ENCODE measurements around the gene SLC17A2. TPM values are rescaled to one million over a fixed set of nuclear protein-coding genes. Genes with fewer than 3 reads are reported as not detected.

Gene SLC17A2
- total and polyA plus RNA-seq, 2 of the 4 experiments (the other 2 are of a cell fraction): not detected

GRCh38 chr6:25952535-25952934 is 22.0 kb upstream of the SLC17A2 start:
- no peak overlapping the region for H2BK15ac ChIP-seq (ENCODE audit: low read depth, low read length)
- no peaks in the 10 kb centered on the region for H3K36me3 ChIP-seq (ENCODE audit: control insufficient read depth, insufficient read depth, low read length)
- no peaks in the 10 kb centered on the region for H3K9me3 ChIP-seq (ENCODE audit: control insufficient read depth, insufficient read depth, low read length)
- no peak for ATAC-seq (ENCODE audit: low read depth)
- no peaks in the 10 kb centered on the region for H3K9me1 ChIP-seq (ENCODE audit: insufficient read depth, low read length)
- H2BK20ac ChIP-seq (ENCODE audit: low read depth, low read length): no peak overlapping the region
- no peak overlapping the region for H3K4ac ChIP-seq (ENCODE audit: low read depth, low read length)
- H3K4me2 ChIP-seq (ENCODE audit: low read depth, low read length): no peak overlapping the region
- H3K79me1 ChIP-seq (ENCODE audit: low read depth in 1 of 2, low read length in 2 of 2): no peaks in the 10 kb centered on the region
- in situ Hi-C loops (cut with MboI; ENCODE audit: low sequenced_read_pairs) (no loop called here), dilution Hi-C loops (cut with HindIII; ENCODE audit: low sequenced_read_pairs, unreplicated experiment) (no loop called here), intact Hi-C loops (cut with micrococcal nuclease) (no loop called here)
- CTCF ChIA-PET: no interaction called here
- H3K9ac ChIP-seq (ENCODE audit: low read depth, low read length): no peak overlapping the region
- H4K8ac ChIP-seq (ENCODE audit: low read depth in 2 of 2, low read length in 2 of 2): no peak overlapping the region
- H3K27me3 ChIP-seq (ENCODE audit: control insufficient read depth, insufficient read depth, low read length): peaks cover 1% of the 10 kb centered on the region; the same call in 1 of the 2 replicates
- no peak overlapping the region for H3K18ac ChIP-seq (ENCODE audit: low read depth, low read length)
- POLR2A ChIA-PET (ENCODE audit: unreplicated experiment): no interaction called here
- H3K4me1 ChIP-seq (ENCODE audit: control insufficient read depth, insufficient read depth, low read length): no peaks in the 10 kb centered on the region
- no peak overlapping the region for H4K5ac ChIP-seq (ENCODE audit: low read depth, low read length)
- BruUV-seq (replicated peaks): no TSS peak
- no peak overlapping the region for H3K14ac ChIP-seq (replicated peaks; ENCODE audit: low read depth, low read length)
- no peak overlapping the region for H2BK120ac ChIP-seq (ENCODE audit: low read depth, low read length)
- no peak for DNase-seq
- no peak overlapping the region for H2BK5ac ChIP-seq (ENCODE audit: low read depth, low read length, poor library complexity, severe bottlenecking)
- no peak overlapping the region for H3K56ac ChIP-seq (ENCODE audit: extremely low read depth, insufficient read depth, low read length)
- H2AK9ac ChIP-seq (replicated peaks; ENCODE audit: low read depth, low read length, poor library complexity): no peak overlapping the region
- H4K20me1 ChIP-seq (ENCODE audit: insufficient read depth, low read length): no peaks in the 10 kb centered on the region
- TF ChIP-seq CEBPB (IDR thresholded peaks at IDR 0.05; ENCODE audit: low read depth, low read length): no peak
- no peak for TF ChIP-seq POLR2A (IDR thresholded peaks at IDR 0.05; ENCODE audit: low read depth, low read length)
- no peak for TF ChIP-seq RCOR1 (IDR thresholded peaks at IDR 0.05; ENCODE audit: insufficient replicate concordance, low read length)
- TF ChIP-seq MXI1 (IDR thresholded peaks at IDR 0.05; ENCODE audit: borderline replicate concordance, low read depth, low read length): no peak
- TF ChIP-seq BHLHE40 (IDR thresholded peaks at IDR 0.05; ENCODE audit: low read depth, low read length): no peak
- no peak for TF ChIP-seq FOS (IDR thresholded peaks at IDR 0.05; ENCODE audit: low read depth, low read length)
- TF ChIP-seq, protein P1, sequence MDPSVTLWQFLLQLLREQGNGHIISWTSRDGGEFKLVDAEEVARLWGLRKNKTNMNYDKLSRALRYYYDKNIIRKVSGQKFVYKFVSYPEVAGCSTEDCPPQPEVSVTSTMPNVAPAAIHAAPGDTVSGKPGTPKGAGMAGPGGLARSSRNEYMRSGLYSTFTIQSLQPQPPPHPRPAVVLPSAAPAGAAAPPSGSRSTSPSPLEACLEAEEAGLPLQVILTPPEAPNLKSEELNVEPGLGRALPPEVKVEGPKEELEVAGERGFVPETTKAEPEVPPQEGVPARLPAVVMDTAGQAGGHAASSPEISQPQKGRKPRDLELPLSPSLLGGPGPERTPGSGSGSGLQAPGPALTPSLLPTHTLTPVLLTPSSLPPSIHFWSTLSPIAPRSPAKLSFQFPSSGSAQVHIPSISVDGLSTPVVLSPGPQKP (IDR thresholded peaks at IDR 0.05; ENCODE audit: borderline replicate concordance, low read depth, low read length): no peak
- no peak overlapping the region for H3K4me3 ChIP-seq (ENCODE audit: insufficient read depth, low read depth, low read length)
- no peak overlapping the region for H3K23ac ChIP-seq (ENCODE audit: low read depth, low read length)
- H4K91ac ChIP-seq (ENCODE audit: insufficient read depth, low read depth, low read length): no peak overlapping the region
- WGBS, 2 experiments (ENCODE audit: extremely low coverage in 2 of 2, insufficient read length in 1 of 2): no CpG with 5 or more reads among the region's 2 CpGs
- H3K27ac ChIP-seq (ENCODE audit: insufficient read depth, low read length): no peak overlapping the region
- H2AK5ac ChIP-seq (ENCODE audit: low read depth, low read length): no peak overlapping the region
- no peak overlapping the region for H2AFZ ChIP-seq (replicated peaks; ENCODE audit: low read length, poor library complexity)

Data from IMR-90 (cell line).